ENCODE data around the gene RFXAP.

The RFXAP gene

DNA sequence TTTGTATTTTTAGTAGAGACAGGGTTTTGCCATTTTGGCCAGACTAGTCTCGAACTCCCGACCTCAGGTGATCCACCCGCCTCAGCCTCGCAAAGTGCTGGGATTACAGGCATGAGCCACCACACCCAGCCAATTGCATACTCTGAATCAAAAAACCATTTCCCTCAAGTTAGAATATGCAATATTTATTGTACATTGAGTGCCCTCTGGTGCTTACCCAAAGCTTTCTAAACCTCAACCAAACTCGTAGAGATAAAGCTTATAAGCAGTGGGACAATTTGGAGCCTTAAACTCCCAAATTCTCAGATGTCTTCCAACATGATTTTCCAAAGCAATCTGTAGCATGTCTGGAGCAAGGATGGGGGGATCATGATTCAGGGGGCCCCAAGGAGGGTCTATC, 22.4 kb downstream of the RFXAP start:
- no peaks in the 10 kb centered on the region for H3K4me1 ChIP-seq
- no peaks in the 10 kb centered on the region for H3K79me2 ChIP-seq
- TF ChIP-seq, protein P1, sequence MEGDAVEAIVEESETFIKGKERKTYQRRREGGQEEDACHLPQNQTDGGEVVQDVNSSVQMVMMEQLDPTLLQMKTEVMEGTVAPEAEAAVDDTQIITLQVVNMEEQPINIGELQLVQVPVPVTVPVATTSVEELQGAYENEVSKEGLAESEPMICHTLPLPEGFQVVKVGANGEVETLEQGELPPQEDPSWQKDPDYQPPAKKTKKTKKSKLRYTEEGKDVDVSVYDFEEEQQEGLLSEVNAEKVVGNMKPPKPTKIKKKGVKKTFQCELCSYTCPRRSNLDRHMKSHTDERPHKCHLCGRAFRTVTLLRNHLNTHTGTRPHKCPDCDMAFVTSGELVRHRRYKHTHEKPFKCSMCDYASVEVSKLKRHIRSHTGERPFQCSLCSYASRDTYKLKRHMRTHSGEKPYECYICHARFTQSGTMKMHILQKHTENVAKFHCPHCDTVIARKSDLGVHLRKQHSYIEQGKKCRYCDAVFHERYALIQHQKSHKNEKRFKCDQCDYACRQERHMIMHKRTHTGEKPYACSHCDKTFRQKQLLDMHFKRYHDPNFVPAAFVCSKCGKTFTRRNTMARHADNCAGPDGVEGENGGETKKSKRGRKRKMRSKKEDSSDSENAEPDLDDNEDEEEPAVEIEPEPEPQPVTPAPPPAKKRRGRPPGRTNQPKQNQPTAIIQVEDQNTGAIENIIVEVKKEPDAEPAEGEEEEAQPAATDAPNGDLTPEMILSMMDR (IDR thresholded peaks at IDR 0.05), result no peak
- no peak overlapping the region for H3K9ac ChIP-seq
- no peaks in the 10 kb centered on the region for H3K9me3 ChIP-seq (ENCODE audit: control insufficient read depth, low read length)
- no peaks in the 10 kb centered on the region for H3K36me3 ChIP-seq (ENCODE audit: control insufficient read depth, insufficient read depth, low read length)
- no peak overlapping the region for H3K4me2 ChIP-seq (ENCODE audit: low read length)
- H3K4me3 ChIP-seq (ENCODE audit: low read depth, low read length), result no peak overlapping the region
- no peaks in the 10 kb centered on the region for H3K27me3 ChIP-seq (ENCODE audit: control insufficient read depth, insufficient read depth, low read length)
- H2AFZ ChIP-seq, result no peak overlapping the region
- no peak overlapping the region for H3K27ac ChIP-seq

DNA sequence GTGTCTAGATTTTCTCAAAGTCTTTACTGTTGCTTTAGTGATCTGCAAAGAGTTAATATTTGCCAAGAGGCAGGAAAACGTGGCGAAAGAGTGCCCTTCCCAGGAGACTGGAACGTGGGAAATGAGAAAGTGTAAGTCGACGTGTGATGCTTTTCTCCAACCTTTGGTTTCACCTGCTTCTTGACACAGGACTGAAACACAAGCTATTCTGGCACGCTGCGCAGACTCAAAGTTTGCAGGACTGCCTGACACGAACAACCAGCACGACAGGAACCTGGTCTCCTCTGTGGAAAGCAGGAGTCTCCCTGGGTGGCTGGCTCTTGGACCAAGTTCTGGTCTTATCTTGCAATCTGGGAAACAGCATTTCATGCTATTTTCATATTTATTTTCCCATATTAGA, 28.6 kb downstream of the RFXAP start:
- Histone ChIP-seq H2AFZ (no peak overlapping the region), H3K9ac (no peak overlapping the region), H3K27me3 (ENCODE audit: control insufficient read depth, insufficient read depth, low read length) (no peaks in the 10 kb centered on the region), H3K36me3 (ENCODE audit: control insufficient read depth, insufficient read depth, low read length) (no peaks in the 10 kb centered on the region), H3K4me2 (ENCODE audit: low read length) (no peak overlapping the region), H3K79me2 (no peaks in the 10 kb centered on the region), H3K4me1 (no peaks in the 10 kb centered on the region), H3K9me3 (ENCODE audit: control insufficient read depth, low read length) (no peaks in the 10 kb centered on the region), H3K4me3 (ENCODE audit: low read depth, low read length) (no peak overlapping the region), H3K27ac (no peak overlapping the region)
- TF ChIP-seq, protein P1 (IDR thresholded peaks at IDR 0.05), result no peak

DNA sequence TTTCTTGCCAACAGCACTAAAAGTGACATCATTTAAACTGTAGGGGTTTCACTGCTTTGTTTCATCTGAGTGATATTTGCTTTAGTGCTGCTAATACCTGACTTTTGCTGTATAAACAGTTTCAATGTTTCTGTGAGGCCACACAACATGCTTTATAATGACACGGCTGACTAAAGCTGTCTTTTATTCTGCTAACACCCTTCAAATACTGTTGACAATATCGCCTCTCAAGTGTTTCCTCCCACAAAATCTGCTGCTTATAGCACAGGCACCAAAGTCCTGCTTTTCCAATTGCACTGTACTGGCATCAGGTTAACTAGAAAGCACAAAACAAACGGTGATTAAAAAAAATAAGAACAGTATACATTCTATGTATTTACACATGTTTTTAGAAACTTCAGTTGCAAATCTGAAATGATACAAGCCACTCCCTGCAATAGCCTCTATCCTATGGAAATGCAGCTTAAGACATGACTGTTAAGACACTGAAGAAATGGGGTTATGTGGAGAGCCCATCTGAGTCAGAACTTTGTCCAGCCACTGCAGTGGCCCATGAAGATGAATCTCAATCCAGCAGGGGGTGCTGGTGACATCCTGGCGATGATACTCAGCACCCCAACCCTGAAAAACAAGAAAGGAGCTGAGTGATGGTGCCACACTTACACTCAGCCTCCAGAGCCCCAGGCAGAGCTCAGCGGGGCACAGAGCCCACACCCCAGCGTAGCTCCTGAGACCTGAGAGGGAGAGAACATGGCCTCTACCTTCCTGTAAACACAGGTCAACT, 29.4 kb downstream of the RFXAP start:
- no peaks in the 10 kb centered on the region for H3K27me3 ChIP-seq (ENCODE audit: control insufficient read depth, insufficient read depth, low read length)
- H3K9me3 ChIP-seq (ENCODE audit: control insufficient read depth, low read length), result no peaks in the 10 kb centered on the region
- no peaks in the 10 kb centered on the region for H3K4me1 ChIP-seq
- no peaks in the 10 kb centered on the region for H3K36me3 ChIP-seq (ENCODE audit: control insufficient read depth, insufficient read depth, low read length)
- no peak overlapping the region for H3K4me3 ChIP-seq (ENCODE audit: low read depth, low read length)
- H3K9ac ChIP-seq, result no peak overlapping the region
- H2AFZ ChIP-seq, result no peak overlapping the region
- no peak overlapping the region for H3K4me2 ChIP-seq (ENCODE audit: low read length)
- no peaks in the 10 kb centered on the region for H3K79me2 ChIP-seq
- TF ChIP-seq, protein P1 (IDR thresholded peaks at IDR 0.05), result no peak
- H3K27ac ChIP-seq, result no peak overlapping the region

DNA sequence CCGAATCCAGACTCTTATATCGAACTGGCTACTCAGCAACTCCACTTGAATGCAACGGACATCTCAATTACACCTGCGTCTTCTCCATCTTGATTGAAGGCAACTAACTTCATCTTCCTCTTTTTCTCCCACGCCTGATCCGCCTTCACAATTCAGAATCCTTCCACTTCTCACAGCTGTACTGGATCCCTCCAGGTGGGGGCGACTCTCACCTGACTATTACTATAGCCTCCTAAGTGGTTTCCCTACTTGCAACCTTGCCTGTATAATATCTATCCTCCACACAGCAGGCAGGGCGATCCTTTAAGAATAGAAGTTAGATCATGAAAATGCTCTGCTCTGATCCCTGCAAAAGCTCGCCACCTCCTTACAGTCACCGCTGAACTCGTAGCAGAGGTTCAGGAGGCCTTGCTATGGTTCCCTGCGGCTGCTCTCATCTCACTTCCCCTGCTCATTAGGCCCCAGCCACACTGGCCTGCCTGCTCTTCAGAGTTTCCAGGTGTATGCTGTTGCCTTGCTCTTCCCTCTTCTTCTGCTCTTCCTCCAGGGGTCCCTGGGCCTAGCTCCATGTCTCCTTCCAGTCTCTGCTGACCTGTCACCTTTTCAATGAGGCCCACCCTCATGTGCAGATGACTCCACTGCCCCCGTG, 31.9 kb downstream of the RFXAP start:
- Histone ChIP-seq H2AFZ (no peak overlapping the region), H3K27me3 (ENCODE audit: control insufficient read depth, insufficient read depth, low read length) (no peaks in the 10 kb centered on the region), H3K4me2 (ENCODE audit: low read length) (no peak overlapping the region), H3K4me1 (no peaks in the 10 kb centered on the region), H3K36me3 (ENCODE audit: control insufficient read depth, insufficient read depth, low read length) (no peaks in the 10 kb centered on the region), H3K4me3 (ENCODE audit: low read depth, low read length) (no peak overlapping the region), H3K27ac (no peak overlapping the region), H3K9ac (no peak overlapping the region), H3K79me2 (no peaks in the 10 kb centered on the region), H3K9me3 (ENCODE audit: control insufficient read depth, low read length) (no peaks in the 10 kb centered on the region)
- TF ChIP-seq, protein P1 (IDR thresholded peaks at IDR 0.05), result no peak
